Measurements from ENCODE around the gene MRM2.

DNA sequence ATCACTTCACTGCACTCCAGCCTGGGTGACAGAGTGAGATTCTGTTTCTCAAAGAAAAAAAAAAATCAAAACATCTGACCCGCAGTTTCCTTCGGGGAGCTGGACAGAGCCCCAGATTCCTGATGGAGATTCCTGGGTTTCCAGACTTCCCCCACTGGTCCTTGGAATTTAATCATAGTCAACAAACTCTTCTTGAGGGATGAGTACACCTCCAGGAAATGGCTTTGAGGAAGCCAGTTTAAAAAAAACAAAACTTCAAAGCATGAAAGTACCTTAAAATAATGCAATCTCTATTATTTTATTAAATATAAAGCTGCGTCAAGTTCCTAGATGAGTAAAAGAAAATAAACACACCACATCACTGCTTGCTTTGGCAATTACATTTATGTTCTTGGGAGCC lies 8.1 kb downstream of the MRM2 start:
- TF ChIP-seq, protein P1, sequence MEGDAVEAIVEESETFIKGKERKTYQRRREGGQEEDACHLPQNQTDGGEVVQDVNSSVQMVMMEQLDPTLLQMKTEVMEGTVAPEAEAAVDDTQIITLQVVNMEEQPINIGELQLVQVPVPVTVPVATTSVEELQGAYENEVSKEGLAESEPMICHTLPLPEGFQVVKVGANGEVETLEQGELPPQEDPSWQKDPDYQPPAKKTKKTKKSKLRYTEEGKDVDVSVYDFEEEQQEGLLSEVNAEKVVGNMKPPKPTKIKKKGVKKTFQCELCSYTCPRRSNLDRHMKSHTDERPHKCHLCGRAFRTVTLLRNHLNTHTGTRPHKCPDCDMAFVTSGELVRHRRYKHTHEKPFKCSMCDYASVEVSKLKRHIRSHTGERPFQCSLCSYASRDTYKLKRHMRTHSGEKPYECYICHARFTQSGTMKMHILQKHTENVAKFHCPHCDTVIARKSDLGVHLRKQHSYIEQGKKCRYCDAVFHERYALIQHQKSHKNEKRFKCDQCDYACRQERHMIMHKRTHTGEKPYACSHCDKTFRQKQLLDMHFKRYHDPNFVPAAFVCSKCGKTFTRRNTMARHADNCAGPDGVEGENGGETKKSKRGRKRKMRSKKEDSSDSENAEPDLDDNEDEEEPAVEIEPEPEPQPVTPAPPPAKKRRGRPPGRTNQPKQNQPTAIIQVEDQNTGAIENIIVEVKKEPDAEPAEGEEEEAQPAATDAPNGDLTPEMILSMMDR (IDR thresholded peaks at IDR 0.05) = no peak
- TF ChIP-seq POLR2A (IDR thresholded peaks at IDR 0.05) (no peak), EP300 (IDR thresholded peaks at IDR 0.05) (no peak)

All from upper lobe of left lung (tissue), 4 donors.